Endothelial cell of umbilical vein (primary cell): ENCODE measurements around the gene DPF1.

ENCODE experiments used
- CTCF ChIP-seq, 2 donors: IDR thresholded peaks; 1 replicate in 1 of 2; 2 replicates in 1 of 2; pipeline ENCODE4 v1.5.1; 2011; ENCODE audit warnings: low read length in 2 of 2, mild to moderate bottlenecking in 2 of 2, moderate library complexity in 2 of 2, control low read depth in 1 of 2, inconsistent platforms in 1 of 2, low read depth in 1 of 2; ENCODE audit not compliant: insufficient read depth in 1 of 2; ENCODE audit errors: extremely low read depth in 1 of 2
- EZH2 ChIP-seq: IDR thresholded peaks from 2 replicates; pipeline ENCODE4 v1.6.1; 2012; ENCODE audit warnings: borderline replicate concordance, low read depth, mild to moderate bottlenecking, moderate library complexity, low read length, inconsistent platforms; ENCODE audit not compliant: severe bottlenecking
- FOS ChIP-seq: IDR thresholded peaks from 2 replicates; pipeline ENCODE4 v1.6.1; 2011; ENCODE audit warnings: mild to moderate bottlenecking, low read length, moderate library complexity, borderline replicate concordance; ENCODE audit not compliant: insufficient read depth
- GATA2 ChIP-seq: IDR thresholded peaks from 2 replicates; pipeline ENCODE4 v1.7.0; 2011; ENCODE audit warnings: low read depth, mild to moderate bottlenecking, moderate library complexity, mixed read lengths, low read length; ENCODE audit not compliant: insufficient read length, insufficient read depth
- JUN ChIP-seq: IDR thresholded peaks from 2 replicates; pipeline ENCODE4 v1.6.1; 2011; ENCODE audit warnings: borderline replicate concordance, low read depth; ENCODE audit not compliant: insufficient read length, insufficient read depth
- POLR2A ChIP-seq: IDR thresholded peaks from 2 replicates; pipeline ENCODE4 v1.6.1; 2012; ENCODE audit warnings: low read depth, mild to moderate bottlenecking, control low read depth, low read length
- POLR2AphosphoS5 ChIP-seq: IDR thresholded peaks from 2 replicates; pipeline ENCODE4 v1.6.1; 2012; ENCODE audit warnings: low read depth, mild to moderate bottlenecking, control low read depth, low read length, moderate library complexity; ENCODE audit not compliant: insufficient read depth

GRCh38 chr19:38223119-38223523 is 901 bp downstream of the DPF1 start:
- no peak for TF ChIP-seq CTCF (IDR thresholded peaks at IDR 0.05; ENCODE audit: extremely low read depth in 1 of 2, insufficient read depth in 1 of 2, low read depth in 1 of 2, low read length in 2 of 2)
- no peak for TF ChIP-seq POLR2A
- no peak for TF ChIP-seq JUN
- no peak for TF ChIP-seq POLR2AphosphoS5
- no peak for TF ChIP-seq FOS
- no peak for TF ChIP-seq GATA2
- no peak for TF ChIP-seq EZH2
